Measurements from ENCODE around the gene TMEM143.
"Not testable (repeated sequence)": the region's sequence is repeated elsewhere in the genome, so short reads cannot be mapped to it uniquely, and the experiment has no call there.

TMEM143 gene

GRCh38 chr19:48325265-48325910 is 38.4 kb downstream of the TMEM143 start, which contains the start of gene EMP3:
EMP3 (plus strand) TSS chr19:48325552; CDS start chr19:48326845, 1,293 bp downstream.
- DNase-seq = no peak

- DNase-seq = peak; percentile 98
Observed at GRCh38 chr19:48321622-48322591, 41.8 kb downstream of the TMEM143 start.

- DNase-seq = peak; percentile 97
Observed at GRCh38 chr19:48321372-48321621, 42.4 kb downstream of the TMEM143 start.

GRCh38 chr19:48319647-48320541 is 43.8 kb downstream of the TMEM143 start:
- peak; percentile 69 for DNase-seq

- DNase-seq = no peak
Observed at GRCh38 chr19:48318286-48318987, 45.3 kb downstream of the TMEM143 start.

- DNase-seq = not testable (repeated sequence)
Observed at GRCh38 chr19:48317708-48317960, 46.1 kb downstream of the TMEM143 start.

GRCh38 chr19:48315712-48316111 is 48.0 kb downstream of the TMEM143 start:
- DNase-seq = no peak

GRCh38 chr19:48311384-48311783 is 52.4 kb downstream of the TMEM143 start:
- DNase-seq = no peak

GRCh38 chr19:48310227-48310626 is 53.5 kb downstream of the TMEM143 start:
- no peak for DNase-seq

GRCh38 chr19:48309731-48310130 is 54.0 kb downstream of the TMEM143 start:
- not testable (repeated sequence) for DNase-seq

- DNase-seq = no peak
Observed at GRCh38 chr19:48308631-48309586, 54.8 kb downstream of the TMEM143 start.

GRCh38 chr19:48303866-48304265 is 59.9 kb downstream of the TMEM143 start:
- DNase-seq = no peak

- no peak for DNase-seq
Observed at GRCh38 chr19:48303367-48303766, 60.4 kb downstream of the TMEM143 start.

GRCh38 chr19:48302600-48302959 is 61.2 kb downstream of the TMEM143 start:
- DNase-seq = no peak

- no peak for DNase-seq
Observed at GRCh38 chr19:48301886-48302599, 61.7 kb downstream of the TMEM143 start.

- DNase-seq = no peak
Observed at GRCh38 chr19:48297975-48298374, 65.8 kb downstream of the TMEM143 start.

GRCh38 chr19:48296963-48297734 is 66.6 kb downstream of the TMEM143 start:
- DNase-seq = no peak

GRCh38 chr19:48295458-48295857 is 68.3 kb downstream of the TMEM143 start:
- DNase-seq = no peak

- no peak for DNase-seq
Observed at GRCh38 chr19:48292798-48293197, 70.9 kb downstream of the TMEM143 start.

GRCh38 chr19:48291489-48291815 is 72.3 kb downstream of the TMEM143 start:
- not testable (repeated sequence) for DNase-seq

Measured in NCI-H2029 (cell line).